GM10847 (cell line): Measurements from ENCODE around the gene BTNL8.

Experiments used
- POLR2A ChIP-seq: IDR thresholded peaks from 2 replicates; pipeline ENCODE4 v1.6.1; 2011; ENCODE audit not compliant: insufficient read length; ENCODE audit errors: extremely low read depth

The BTNL8 gene

DNA sequence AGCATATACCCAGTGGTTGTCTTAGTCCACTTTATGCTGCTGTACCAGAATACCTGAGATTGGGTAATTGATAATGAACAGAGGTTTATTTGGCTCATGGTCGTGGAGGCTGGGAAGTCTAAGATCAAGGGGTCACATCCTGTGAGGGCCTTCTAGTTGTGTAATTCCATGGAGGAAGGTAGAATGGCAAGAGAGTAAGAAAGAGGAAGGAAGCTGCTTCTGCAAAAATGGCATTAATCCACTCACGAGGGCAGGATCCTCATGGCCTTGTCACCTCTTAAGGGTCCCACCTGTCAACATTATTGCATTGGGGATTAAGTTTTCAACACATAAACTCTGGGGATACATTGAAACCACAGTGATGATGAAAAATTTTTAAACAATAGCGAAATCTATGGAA, 17.0 kb downstream of the BTNL8 start:
- TF ChIP-seq POLR2A: no peak

DNA sequence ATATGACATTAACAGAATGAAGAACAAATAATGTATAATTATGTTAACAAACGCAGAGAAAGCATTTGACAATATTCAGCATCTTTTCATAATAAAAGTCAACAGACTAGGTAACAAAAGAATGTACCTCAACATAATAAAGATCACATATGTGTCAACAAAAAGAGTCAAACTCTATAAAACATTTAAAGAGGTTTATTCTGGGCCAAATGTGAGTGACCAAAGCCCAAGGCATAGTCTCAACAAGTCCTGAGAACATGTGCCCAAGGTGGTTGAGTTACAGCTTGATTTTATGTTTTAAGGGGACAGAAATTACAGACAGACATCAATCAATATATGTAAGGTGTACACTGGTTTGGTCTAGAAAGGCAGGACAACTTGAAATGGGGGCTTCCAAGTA, 19.4 kb downstream of the BTNL8 start:
- TF ChIP-seq POLR2A: no peak

- no peak for TF ChIP-seq POLR2A
These were observed 21.8 kb downstream of the BTNL8 start for GRCh38 chr5:180920710-180921109.

GRCh38 chr5:180922932-180923331, 24.0 kb downstream of the BTNL8 start:
- TF ChIP-seq POLR2A: no peak

DNA sequence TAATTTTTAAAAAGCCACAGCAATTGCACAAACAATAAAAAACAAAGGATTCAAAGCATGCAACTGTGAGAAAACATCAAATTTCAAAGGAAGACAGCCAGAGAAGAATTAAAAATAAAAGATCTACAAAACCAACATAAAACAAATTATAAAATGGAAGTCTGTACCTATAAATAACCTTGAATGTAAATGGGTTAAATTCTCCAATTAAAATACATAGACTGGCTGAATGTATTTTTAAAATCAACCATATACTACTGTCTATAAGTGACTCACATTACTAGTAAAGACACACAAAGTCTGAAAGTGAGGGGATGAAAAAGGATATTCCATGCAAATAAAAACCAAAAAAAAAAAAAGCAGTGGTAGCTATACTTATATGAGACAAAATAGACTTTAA, 33.7 kb downstream of the BTNL8 start:
- TF ChIP-seq POLR2A: no peak

DNA sequence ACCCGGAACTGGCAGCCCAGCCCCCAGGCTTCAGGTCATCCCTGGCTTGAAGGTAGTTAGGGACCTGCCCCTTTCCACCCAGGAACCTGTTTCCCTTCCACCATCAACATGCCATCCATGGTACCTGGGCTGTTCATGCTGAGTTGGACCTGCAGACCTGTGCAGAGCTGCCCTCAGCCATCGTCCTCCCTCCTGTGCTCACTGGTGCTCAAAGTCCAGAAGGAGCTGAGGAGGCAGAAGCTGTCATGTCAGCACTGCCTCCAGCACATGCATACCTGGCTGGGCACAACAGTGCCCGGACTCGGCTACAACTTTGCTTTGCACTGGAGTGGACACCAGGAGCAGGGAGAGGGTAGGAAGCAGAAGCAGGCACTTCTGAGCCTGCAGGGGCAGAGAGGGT, 36.2 kb downstream of the BTNL8 start:
- TF ChIP-seq POLR2A: no peak

GRCh38 chr5:180938294-180938693, 39.3 kb downstream of the BTNL8 start:
- TF ChIP-seq POLR2A: no peak

DNA sequence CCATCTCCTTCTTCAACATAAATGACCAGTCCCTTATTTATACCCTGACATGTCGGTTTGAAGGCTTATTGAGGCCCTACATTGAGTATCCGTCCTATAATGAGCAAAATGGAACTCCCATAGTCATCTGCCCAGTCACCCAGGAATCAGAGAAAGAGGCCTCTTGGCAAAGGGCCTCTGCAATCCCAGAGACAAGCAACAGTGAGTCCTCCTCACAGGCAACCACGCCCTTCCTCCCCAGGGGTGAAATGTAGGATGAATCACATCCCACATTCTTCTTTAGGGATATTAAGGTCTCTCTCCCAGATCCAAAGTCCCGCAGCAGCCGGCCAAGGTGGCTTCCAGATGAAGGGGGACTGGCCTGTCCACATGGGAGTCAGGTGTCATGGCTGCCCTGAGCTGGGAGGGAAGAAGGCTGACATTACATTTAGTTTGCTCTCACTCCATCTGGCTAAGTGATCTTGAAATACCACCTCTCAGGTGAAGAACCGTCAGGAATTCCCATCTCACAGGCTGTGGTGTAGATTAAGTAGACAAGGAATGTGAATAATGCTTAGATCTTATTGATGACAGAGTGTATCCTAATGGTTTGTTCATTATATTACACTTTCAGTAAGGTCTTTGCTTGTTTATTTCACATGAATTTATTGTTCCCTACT, 51.5 kb downstream of the BTNL8 start:
- no peak for TF ChIP-seq POLR2A

DNA sequence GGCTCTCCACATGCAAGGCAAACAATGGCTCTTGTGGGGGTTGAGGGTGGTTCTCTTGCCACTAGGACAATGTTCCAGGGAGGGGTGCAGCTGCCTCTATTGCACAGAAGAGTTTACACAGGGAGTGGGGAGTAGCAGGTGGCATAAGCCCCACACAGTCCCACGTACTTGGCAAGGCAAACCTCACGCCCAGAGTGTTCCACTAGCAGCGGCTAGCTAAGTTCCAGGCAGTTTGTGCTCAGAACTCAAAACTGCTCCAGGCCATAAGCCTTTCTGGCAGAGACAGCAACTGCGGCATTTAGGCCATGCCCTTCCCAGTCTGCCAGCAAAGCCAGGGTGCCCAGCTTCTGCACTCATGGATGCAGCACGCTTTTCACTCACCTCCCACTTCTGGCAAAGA, 60.7 kb downstream of the BTNL8 start:
- TF ChIP-seq POLR2A: no peak

DNA sequence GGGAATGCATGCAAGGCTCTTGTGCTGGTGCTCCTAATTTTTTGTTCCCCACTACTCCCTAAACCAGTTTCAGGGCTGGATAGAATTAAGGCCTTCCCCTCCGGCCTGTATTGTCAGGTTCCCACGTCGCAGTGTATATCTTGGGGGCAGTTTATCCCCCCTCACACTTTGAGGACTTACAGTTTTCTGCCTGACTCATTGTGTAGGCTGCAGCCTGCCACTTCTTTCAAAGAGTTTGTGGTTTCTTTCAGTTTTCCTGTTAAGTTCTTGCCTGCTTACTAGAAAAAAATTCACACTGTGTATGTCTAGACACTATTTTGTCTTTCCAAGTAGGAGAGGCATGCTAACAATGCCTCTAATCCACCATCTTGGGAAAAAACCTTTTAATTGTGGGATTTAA, 61.2 kb downstream of the BTNL8 start:
- no peak for TF ChIP-seq POLR2A

GRCh38 chr5:180969406-180969805, 70.4 kb downstream of the BTNL8 start:
- TF ChIP-seq POLR2A: no peak

DNA sequence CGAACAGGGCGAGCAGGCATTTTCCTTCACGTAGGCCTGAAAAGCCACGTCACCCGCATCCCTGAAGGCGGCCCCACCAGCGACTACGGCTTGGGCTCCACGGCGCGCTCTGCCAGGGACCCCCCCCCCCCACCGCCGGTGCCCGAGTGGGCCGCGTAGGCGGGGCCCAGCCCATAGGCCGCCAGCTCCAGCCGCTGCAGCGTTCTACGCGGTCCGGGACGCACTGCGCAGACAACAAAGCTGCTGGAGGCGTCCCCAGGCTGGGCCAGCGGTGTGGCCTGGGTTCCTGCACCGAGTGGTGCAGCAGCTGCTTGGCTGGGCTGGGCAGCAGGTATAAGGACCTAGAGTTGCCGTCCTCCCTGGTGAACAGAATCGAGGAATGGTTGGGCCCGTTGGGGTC, 71.4 kb downstream of the BTNL8 start:
- TF ChIP-seq POLR2A: no peak

DNA sequence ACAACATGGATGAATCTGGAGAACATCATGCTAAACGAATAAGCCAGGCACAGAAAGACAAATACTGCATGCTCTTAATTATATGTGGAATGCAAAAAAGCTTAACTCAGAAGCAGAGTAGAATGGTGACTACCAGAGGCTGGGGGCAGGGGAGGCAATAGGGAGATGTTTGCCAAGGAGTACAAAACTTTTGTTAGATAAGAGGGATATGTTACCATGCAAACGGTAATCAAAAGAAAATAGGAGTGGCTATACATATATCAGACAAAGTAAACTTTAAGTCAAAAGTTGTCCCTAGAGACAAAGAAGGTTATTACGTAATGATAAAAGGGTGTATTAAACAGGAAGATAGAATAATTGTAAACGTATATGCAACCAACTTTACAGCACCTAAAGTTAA, 71.9 kb downstream of the BTNL8 start:
- no peak for TF ChIP-seq POLR2A

DNA sequence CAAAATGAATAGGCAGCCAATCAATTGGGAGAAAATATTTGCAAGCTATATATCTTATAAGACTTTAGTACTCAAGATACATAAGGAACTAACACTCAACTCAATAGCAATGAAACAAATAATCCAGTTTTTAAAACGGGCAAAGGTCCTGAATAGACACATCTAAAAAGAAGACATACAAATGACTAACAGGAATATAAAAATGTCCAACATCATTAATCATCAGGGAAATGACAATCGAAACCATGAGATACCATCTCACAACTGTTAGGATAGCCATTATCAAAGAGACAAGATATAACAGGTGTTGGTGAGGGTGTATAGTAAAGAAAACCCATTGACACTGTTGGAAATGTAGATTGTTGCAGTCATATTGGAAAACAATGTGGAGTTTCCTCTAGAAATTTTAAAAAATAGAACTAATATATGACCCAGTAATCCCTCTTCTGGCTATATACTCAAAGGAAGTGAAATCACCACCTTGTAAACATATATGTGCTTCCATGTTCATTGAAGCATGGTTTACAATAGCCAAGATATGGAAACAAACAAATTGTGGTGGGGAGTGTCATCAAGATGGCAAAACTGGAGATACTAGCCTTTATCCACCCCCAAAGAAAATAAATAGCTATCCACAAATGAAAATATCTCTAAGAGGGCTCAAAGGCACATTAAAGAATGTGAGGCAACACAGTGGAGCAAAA, 75.8 kb downstream of the BTNL8 start:
- TF ChIP-seq POLR2A: no peak

DNA sequence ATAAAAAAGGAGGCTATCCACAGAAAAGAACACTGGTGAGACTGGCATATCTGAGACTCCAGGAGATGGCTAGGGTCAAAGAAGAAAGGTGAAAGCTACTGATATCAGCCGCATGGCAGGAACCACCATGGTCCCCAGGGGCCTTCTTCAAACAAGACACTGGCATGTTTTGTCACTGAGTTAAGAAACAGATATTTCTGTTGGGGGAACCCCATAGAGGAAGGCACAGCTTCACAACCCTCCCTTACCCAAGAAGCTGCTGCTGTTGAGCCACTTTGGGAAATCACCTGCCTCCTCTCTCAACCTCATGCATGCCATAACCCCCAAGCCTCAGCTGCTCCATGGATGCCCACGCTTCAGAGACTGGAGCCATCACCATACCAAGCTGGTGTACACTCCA, 76.4 kb downstream of the BTNL8 start:
- TF ChIP-seq POLR2A: no peak

GRCh38 chr5:180976518-180976917, 77.6 kb downstream of the BTNL8 start:
- no peak for TF ChIP-seq POLR2A

GRCh38 chr5:180977852-180978251, 78.9 kb downstream of the BTNL8 start:
- no peak for TF ChIP-seq POLR2A
